NCI-H146 treated with DMSO at 0.1 percent for 48 hours (cell line): ENCODE data around the gene LAMA2.

Source experiments
- DNase-seq: peaks from one replicate; lab custom pipeline; 2025; ENCODE audit not compliant: unreplicated experiment; lab: John Stamatoyannopoulos, UW

LAMA2 gene

DNA sequence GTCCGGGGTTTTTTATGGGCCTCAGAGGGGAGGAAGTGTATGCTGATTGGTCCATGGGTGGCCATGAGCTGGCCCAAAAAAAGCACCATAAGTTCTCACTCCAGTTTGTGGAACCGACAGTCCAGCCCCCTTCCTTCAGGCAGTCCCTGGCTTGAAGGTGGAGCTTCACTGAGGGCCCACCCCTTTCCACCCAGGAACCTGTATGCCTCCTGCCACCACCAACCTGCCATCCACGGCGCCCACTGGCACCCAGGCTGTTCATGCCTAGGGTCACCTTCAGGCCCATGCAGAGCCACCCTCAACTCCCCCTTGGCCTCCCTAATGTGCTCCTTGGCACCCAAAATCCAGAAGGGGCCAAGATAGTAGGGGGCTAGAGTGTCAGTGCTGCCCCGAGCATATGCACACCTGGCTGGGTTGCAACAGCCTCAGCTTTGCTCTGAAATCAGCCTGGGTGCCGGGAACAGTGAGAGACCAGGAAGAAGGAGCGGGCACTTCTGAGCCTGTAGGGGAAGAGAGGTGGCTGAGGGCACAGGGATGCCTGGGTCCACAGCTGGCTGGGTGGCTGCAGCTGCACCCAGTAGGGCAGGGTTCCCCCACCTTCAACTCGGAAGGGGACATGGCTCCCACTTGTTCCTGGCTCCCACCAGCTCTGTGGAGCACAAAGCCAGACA, 534.6 kb downstream of the LAMA2 start:
- DNase-seq, result no peak

- DNase-seq, result no peak
These were observed 536.4 kb downstream of the LAMA2 start for GRCh38 chr6:129419324-129419723.

DNA sequence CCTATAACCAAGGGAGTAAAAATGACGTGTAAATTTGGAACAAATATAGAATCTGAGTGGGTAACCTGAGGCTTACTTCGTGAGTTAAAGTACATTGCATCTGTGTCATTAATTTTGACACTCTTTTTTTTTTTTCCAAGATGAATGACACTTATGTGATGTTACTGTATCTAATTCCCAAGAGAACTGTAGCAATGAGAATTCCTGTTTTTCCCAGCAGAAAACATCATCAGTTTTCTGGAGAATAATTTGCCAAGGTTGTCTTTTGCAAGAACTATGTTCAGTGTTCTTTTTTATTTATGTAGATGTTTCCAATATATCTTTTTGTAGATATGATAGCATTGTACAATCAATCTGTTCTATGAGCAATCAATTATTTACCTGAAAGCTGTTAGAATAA, 543.4 kb downstream of the LAMA2 start:
- no peak for DNase-seq

- no peak for DNase-seq
These were observed 547.0 kb downstream of the LAMA2 start for GRCh38 chr6:129429956-129430355.

GRCh38 chr6:129432738-129433137, 549.8 kb downstream of the LAMA2 start:
- no peak for DNase-seq

DNA sequence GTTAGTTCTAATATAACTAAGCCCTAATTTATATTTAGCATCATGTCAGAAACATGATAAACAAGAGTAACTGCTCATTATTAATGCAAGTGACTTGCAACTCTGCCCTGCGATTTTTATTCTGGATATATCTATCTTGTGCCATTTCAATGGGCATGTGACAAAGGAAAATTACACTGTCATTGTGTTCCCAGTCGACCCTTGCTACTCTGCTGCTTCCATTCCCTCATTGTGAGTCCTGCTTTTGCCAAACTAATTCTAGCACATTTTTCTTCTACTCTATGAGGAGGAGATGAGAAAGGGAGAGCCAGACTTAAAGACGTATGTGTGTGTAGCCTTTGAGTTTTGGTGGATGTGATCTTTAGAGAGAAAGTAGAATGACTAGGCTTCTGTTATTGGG, 551.2 kb downstream of the LAMA2 start:
- no peak for DNase-seq

- DNase-seq, result no peak
These were observed 557.8 kb downstream of the LAMA2 start for GRCh38 chr6:129440691-129441090.

- DNase-seq, result no peak
These were observed 561.7 kb downstream of the LAMA2 start for GRCh38 chr6:129444683-129445082.

DNA sequence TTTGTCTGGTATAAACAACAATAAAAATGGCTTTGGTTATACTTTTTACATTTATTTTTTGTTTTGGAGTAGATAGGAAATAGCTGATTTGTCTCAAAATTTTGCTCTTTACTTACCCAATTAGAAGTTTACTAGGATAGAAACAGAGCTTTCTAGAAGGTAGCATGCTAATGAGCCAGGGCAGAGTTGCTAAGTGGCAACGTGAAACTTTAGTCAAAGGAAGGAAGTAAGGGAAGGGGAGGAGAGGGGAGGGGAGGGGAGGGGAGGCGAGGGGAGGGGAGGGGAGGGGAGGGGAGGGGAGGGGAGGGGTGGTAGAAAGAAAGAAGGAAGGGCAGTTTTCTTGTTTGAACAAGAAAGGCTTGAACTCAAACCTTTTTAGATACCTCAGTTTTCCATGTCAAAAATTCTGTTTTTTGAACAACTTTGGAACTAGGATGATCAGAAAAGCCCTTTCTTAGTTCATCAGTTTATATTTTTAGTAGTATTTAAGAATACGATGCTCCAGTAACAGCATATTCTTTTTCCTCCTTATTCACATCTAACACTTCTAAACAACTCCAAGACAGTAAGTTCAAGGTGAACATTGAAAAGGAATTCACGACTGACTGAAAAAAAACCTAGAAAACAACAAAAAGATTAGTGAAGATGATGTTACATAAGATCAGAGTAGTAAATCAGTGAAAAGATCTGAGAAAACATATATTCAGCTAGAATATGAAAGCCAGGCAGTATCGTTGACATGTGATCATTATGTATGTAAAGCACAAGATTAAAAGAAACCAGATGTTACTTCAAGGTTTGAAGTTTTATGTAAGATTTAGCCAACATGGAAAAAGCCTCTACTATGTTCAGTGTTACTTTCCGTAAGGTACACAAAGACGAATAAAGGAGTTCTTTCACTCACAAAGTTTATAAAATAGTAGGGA, 563.6 kb downstream of the LAMA2 start:
- no peak for DNase-seq

DNA sequence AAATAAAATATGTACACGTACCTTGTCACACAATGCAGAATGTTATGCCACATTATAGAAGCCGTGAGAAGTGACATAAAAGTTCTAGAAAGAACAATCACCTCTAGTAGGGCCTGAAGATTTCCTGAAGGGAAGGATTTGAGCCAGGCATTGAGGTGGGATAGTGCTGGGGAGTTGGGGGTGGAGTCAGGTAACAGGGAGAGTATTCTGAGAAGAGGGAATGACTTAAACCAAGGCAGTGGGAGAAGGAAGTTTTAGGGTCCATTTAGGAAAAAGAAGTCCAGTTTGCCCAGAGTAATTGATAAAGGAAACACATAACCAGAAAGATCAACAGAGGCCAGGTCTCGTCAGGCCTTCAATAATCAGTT, 564.2 kb downstream of the LAMA2 start:
- DNase-seq, result no peak

GRCh38 chr6:129448965-129449364, 566.0 kb downstream of the LAMA2 start:
- DNase-seq, result no peak

- DNase-seq, result no peak
These were observed 568.2 kb downstream of the LAMA2 start for GRCh38 chr6:129451187-129451586.

DNA sequence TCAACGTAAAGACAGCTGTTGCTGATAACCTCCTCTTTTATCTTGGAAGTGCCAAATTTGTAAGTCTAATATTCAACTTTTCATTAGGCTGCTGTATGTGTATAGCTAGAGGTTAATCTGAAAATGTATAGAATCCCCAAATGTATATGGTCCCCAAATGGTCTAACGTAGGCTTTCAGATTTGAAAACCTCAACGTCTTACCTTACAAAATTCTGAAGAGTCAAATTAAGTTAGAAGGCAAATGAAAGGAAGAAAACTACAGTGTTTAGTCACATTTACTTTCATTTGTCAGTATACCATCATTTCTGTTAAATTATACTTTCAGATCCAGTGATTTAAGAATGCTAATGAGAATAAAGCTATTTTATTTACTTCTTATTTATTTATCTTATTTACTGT, 570.1 kb downstream of the LAMA2 start:
- DNase-seq, result no peak

GRCh38 chr6:129454488-129454887, 571.5 kb downstream of the LAMA2 start:
- DNase-seq, result no peak

- no peak for DNase-seq
These were observed 572.3 kb downstream of the LAMA2 start for GRCh38 chr6:129455126-129455769.

DNA sequence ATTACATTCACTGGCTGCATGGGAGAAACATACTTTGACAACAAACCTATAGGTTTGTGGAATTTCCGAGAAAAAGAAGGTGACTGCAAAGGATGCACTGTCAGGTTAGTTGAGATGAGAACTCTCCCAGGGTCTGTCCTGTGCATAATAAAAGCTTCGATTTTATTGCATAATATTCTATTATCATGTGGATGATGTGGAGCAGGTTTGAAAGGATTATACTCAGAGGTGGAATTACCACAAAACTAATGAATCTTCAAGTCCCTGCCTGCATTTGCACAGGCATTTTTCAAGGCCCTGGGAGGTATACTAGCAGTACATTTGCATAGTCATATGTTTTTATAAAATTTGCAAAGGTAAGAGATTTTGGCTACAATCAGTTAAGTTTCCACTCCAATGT, 577.3 kb downstream of the LAMA2 start:
- no peak for DNase-seq

GRCh38 chr6:129469070-129469662, 586.2 kb downstream of the LAMA2 start:
- no peak for DNase-seq

GRCh38 chr6:129472239-129472638, 589.3 kb downstream of the LAMA2 start:
- DNase-seq, result no peak

DNA sequence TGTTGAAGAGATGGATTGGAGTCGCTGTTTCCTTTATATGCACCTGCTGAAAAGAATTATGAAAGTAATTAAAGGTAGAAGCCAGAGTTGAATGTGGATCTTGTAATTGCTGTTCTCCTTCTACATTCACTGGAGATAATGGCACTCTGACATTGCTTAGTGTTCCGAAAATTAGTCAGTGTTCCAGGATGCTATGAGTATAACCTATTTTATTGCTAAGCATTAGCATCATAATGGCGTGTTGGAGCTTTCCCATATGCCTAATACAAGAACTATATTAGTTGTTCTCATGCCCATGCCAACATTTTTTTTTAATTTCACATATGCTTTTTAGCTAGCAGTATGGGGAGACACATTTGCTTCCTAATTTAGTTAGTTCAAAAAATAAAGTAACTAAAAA, 590.6 kb downstream of the LAMA2 start:
- no peak for DNase-seq

DNA sequence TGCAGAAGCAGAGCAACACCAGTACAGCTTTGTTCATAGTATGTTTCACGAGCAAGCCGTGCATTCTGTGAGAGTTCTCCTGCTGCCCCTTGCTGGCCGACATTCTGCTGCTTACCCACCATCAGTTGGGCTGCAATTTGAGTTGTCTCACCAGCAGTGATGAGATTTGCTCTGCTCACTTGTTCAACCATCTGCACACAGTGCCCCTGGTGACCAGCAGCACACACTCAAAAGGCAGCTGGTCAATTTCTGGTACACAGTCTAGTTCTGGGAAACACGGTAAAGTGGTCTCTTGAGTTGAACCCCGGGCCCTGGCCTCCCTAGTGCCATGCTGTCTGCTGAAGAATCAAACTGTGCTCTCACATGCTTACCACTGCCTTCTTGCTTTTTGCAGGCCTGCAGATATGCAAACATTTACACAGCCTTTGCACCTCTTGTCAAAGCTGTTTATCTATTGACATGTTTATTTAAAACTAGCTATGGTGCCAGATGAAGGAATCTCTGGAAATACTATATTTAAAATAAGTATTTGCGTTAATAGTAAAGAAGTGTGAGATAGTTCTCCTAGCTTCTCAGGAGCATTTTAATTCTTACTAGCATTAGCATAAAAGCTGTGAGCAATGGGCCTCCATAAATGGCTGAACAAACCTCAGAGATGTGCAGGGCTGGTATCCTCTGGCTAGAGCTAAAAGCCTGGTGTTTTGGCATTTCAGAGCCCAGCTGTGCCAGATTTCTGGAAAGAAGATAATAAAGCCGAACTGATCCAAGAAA, 592.7 kb downstream of the LAMA2 start:
- DNase-seq, result peak; percentile 90

DNA sequence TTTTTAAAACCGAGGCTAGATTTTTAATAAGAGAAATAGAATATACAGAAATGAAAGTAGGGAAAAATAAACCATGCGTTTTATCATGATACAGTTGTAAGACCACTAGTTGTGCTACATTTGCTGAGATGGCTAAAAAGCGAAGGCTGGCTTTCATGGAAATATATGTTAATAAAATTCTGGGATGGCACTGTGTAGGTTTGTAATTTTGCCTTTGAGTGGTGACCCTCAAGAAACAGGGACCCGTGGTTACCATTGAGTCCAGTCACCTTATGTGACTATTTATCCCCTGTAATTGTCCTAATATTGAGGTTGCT, 593.3 kb downstream of the LAMA2 start:
- no peak for DNase-seq
